Astrocyte (in vitro differentiated cells and primary cell): Measurements from ENCODE around the gene TBCEL.

Experiments
- EZH2 ChIP-seq: IDR thresholded peaks from 2 replicates; pipeline ENCODE4 v1.6.1; 2012; ENCODE audit warnings: mild to moderate bottlenecking, low read length, inconsistent platforms; ENCODE audit not compliant: insufficient read depth
- TF ChIP-seq, protein P1 (sequence below): IDR thresholded peaks from 2 replicates; pipeline ENCODE4 v1.5.1; 2011; ENCODE audit warnings: low read depth, mild to moderate bottlenecking, inconsistent platforms, low read length, moderate library complexity; ENCODE audit not compliant: insufficient read depth

DNA sequence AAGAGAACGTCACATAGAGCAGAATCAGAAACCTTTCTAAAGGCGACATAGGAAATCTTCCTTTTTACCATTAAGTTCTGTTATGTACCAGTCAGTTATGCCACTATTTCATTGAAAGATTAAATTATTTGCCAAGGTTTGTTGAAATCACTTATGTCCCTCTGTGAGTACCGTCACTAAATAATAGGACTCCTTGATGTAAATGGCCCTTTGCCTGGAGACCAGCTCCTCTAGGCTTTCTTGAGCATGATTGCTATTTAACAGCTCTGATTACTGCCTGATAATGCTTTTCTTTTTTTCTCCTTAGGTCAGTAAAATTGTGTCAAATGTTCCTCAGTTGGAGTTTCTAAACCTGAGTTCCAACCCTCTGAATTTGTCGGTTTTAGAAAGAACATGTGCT, 29.3 kb downstream of the TBCEL start:
- TF ChIP-seq, protein P1, sequence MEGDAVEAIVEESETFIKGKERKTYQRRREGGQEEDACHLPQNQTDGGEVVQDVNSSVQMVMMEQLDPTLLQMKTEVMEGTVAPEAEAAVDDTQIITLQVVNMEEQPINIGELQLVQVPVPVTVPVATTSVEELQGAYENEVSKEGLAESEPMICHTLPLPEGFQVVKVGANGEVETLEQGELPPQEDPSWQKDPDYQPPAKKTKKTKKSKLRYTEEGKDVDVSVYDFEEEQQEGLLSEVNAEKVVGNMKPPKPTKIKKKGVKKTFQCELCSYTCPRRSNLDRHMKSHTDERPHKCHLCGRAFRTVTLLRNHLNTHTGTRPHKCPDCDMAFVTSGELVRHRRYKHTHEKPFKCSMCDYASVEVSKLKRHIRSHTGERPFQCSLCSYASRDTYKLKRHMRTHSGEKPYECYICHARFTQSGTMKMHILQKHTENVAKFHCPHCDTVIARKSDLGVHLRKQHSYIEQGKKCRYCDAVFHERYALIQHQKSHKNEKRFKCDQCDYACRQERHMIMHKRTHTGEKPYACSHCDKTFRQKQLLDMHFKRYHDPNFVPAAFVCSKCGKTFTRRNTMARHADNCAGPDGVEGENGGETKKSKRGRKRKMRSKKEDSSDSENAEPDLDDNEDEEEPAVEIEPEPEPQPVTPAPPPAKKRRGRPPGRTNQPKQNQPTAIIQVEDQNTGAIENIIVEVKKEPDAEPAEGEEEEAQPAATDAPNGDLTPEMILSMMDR = no peak
- no peak for TF ChIP-seq EZH2
